ENCODE data around the gene TSPAN5. TPM values are rescaled to one million over a fixed set of nuclear protein-coding genes. Genes with fewer than 3 reads are reported as not detected.

The TSPAN5 gene
- total and polyA plus RNA-seq, 4 donors, result 60.7 to 93.9 (median 76.3) TPM

DNA sequence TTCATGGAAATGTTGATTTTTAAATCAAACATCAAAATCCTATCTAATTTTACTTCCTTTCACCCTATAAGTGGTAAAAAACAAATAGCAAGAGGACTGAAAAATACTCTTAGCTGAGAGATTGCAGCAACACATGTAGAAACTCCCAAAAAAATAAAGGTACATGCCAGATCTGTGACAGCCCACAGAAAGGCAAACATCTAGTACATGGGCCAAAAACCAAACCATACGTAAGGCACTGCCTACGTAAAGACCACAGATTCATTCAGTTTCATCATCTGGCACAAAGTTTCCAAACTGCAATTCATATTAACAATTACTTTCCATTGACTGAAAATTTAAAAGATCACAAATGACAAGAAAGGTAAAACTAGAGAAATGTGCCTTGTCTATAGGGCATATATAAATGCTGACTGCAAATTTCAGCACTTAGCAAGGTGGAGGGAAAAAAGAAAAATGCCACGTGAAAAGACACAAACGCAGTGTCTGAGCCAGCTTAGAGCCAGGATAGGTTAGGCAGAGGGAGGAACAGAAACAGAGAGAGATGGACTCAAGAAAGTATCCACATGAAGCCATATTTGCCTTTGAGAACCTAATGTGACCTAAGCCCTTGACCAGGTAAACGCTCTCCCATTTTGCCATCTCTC, 88.1 kb downstream of the TSPAN5 start:
- Histone ChIP-seq H3K9me3 (ENCODE audit: control insufficient read depth, insufficient read depth, low read length) (no peaks in the 10 kb centered on the region), H3K4me3 (ENCODE audit: low read depth, low read length) (no peak overlapping the region), H3K36me3 (ENCODE audit: control insufficient read depth, insufficient read depth, low read length) (no peaks in the 10 kb centered on the region), H3K4me1 (ENCODE audit: control insufficient read depth, insufficient read depth, low read length) (peaks cover 40% of the 10 kb centered on the region), H3K27ac (ENCODE audit: low read depth, low read length) (no peak overlapping the region), H3K27me3 (ENCODE audit: control insufficient read depth, insufficient read depth, low read length) (no peaks in the 10 kb centered on the region)
- no peak for DNase-seq (ENCODE audit: low read depth in 4 of 6, low spot score in 6 of 6)
- WGBS (ENCODE audit: insufficient coverage), result 84% methylated on average over 5 of the region's 5 CpGs

DNA sequence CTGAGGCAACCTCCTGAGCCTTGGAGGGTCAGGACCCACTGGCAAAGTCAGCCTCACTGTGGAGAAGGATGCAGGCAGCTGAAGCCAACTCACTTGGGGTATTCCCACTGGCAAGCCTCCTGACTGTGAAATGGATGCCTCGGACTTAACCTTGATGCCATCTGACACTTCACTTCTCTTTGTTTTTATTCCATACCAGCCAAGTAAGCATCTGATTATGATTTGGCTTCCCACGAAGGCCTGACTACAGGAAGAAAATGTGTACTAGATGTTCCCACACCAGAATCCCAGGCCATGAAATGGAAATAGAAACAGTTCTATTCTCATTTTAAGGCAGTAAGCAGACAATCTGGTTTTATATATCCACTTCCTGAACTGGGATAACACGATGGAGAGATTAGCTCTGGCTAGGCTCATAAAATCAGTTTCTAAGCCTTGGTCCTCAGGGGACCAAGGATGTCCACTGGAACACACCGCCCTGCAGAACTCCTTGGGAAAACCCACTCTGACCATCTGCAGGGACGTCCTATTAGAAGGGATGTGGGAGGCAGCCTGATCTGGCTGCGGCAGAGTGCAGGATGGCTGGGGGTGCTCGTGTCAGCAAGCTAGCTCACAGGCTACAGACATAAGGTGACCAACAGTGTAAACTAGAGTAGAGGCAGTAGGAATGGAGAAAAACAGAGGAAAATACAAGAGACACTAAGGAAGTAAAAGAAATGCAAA, 89.3 kb downstream of the TSPAN5 start:
- H3K27ac ChIP-seq (ENCODE audit: low read depth, low read length), result peak overlapping the region; percentile 6
- no peak for DNase-seq (ENCODE audit: low read depth in 4 of 6, low spot score in 6 of 6)

GRCh38 chr4:98567611-98568010, 90.8 kb downstream of the TSPAN5 start:
- no peak overlapping the region for H3K4me3 ChIP-seq (ENCODE audit: low read depth, low read length)
- no peaks in the 10 kb centered on the region for H3K27me3 ChIP-seq (ENCODE audit: control insufficient read depth, insufficient read depth, low read length)
- 97% methylated on average over 5 of the region's 7 CpGs for WGBS (ENCODE audit: insufficient coverage)
- no peaks in the 10 kb centered on the region for H3K36me3 ChIP-seq (ENCODE audit: control insufficient read depth, insufficient read depth, low read length)
- H3K27ac ChIP-seq (ENCODE audit: low read depth, low read length), result no peak overlapping the region
- no peak for DNase-seq (ENCODE audit: low read depth in 4 of 6, low spot score in 6 of 6)
- H3K9me3 ChIP-seq (ENCODE audit: control insufficient read depth, insufficient read depth, low read length), result no peaks in the 10 kb centered on the region
- H3K4me1 ChIP-seq (ENCODE audit: control insufficient read depth, insufficient read depth, low read length), result peaks cover 43% of the 10 kb centered on the region

More for the DNA sequence above, 89.3 kb downstream of the TSPAN5 start:
- no peaks in the 10 kb centered on the region for H3K9me3 ChIP-seq (ENCODE audit: control insufficient read depth, insufficient read depth, low read length)
- H3K4me1 ChIP-seq (ENCODE audit: control insufficient read depth, insufficient read depth, low read length), result peaks cover 43% of the 10 kb centered on the region
- no peaks in the 10 kb centered on the region for H3K36me3 ChIP-seq (ENCODE audit: control insufficient read depth, insufficient read depth, low read length)
- no peaks in the 10 kb centered on the region for H3K27me3 ChIP-seq (ENCODE audit: control insufficient read depth, insufficient read depth, low read length)
- WGBS (ENCODE audit: insufficient coverage), result 57% methylated on average over 4 of the region's 7 CpGs
- H3K4me3 ChIP-seq (ENCODE audit: low read depth, low read length), result no peak overlapping the region

GRCh38 chr4:98566361-98567008, 91.9 kb downstream of the TSPAN5 start:
- 19% methylated on average over 9 of the region's 11 CpGs for WGBS (ENCODE audit: insufficient coverage)
- H3K9me3 ChIP-seq (ENCODE audit: control insufficient read depth, insufficient read depth, low read length), result no peaks in the 10 kb centered on the region
- H3K4me3 ChIP-seq (ENCODE audit: low read depth, low read length), result no peak overlapping the region
- DNase-seq (ENCODE audit: low read depth in 4 of 6, low spot score in 6 of 6), result peak in 3 of 6 donors; percentile 75 to 90 (median 79)
- peak overlapping the region; percentile 90 for H3K27ac ChIP-seq (ENCODE audit: low read depth, low read length)
- H3K36me3 ChIP-seq (ENCODE audit: control insufficient read depth, insufficient read depth, low read length), result no peaks in the 10 kb centered on the region
- H3K27me3 ChIP-seq (ENCODE audit: control insufficient read depth, insufficient read depth, low read length), result no peaks in the 10 kb centered on the region
- peaks cover 43% of the 10 kb centered on the region for H3K4me1 ChIP-seq (ENCODE audit: control insufficient read depth, insufficient read depth, low read length)

DNA sequence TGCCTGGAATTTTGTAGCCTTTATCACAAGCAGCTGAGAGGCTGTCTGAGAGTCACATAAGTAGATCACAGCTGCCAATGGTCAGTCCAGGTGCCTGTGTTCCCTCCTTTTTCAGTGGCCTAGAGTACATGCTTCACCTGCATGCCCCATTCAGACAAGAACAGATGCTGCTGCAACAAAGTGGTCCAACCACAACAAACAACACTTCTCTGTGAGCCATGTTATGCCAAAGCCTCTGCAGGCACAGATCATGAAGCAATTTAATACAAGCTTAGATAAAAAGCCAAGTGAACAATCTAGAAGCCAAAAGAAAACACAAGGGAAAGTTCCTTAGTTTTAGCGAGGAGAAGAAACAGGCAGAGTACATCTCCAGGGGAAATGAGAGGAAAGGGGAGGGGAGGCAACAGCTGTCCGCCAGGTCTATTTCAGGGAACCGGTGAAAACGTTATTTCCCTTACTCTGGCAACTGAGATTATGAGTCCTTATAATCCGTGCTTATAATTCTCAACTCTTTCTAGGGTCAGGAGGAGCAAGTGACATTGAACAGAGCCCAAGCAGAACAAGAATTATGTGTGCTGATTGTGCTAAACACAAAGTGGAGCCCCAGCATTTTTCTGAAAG, 92.6 kb downstream of the TSPAN5 start:
- no peaks in the 10 kb centered on the region for H3K36me3 ChIP-seq (ENCODE audit: control insufficient read depth, insufficient read depth, low read length)
- peaks cover 38% of the 10 kb centered on the region for H3K4me1 ChIP-seq (ENCODE audit: control insufficient read depth, insufficient read depth, low read length)
- DNase-seq (ENCODE audit: low read depth in 4 of 6, low spot score in 6 of 6), result peak in 2 of 6 donors; percentile 41 to 66
- H3K9me3 ChIP-seq (ENCODE audit: control insufficient read depth, insufficient read depth, low read length), result no peaks in the 10 kb centered on the region
- H3K4me3 ChIP-seq (ENCODE audit: low read depth, low read length), result no peak overlapping the region
- H3K27me3 ChIP-seq (ENCODE audit: control insufficient read depth, insufficient read depth, low read length), result no peaks in the 10 kb centered on the region
- H3K27ac ChIP-seq (ENCODE audit: low read depth, low read length), result peak overlapping the region; percentile 90
- WGBS (ENCODE audit: insufficient coverage), result 20% methylated on average over 1 of the region's 5 CpGs

DNA sequence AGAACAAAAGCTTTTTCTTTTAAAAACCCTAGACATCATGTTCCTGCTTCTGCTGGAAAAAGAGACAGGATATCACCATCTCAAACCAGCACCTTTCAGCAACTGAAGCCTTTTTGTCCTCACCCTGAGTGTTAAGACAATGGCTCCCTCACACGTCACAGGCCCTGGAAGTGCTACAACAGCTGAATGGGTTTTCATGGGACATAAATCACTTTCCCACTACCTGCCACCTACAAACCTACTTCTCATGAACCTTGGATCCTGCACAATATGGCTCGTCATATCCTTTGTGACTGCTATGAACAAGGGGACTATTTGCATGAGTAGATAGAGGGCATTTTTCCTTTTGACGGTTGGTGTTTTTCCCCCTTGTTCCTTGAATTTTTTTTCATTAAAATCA, 93.6 kb downstream of the TSPAN5 start:
- WGBS (ENCODE audit: insufficient coverage), result 17% methylated on average over 1 of the region's 3 CpGs

DNA sequence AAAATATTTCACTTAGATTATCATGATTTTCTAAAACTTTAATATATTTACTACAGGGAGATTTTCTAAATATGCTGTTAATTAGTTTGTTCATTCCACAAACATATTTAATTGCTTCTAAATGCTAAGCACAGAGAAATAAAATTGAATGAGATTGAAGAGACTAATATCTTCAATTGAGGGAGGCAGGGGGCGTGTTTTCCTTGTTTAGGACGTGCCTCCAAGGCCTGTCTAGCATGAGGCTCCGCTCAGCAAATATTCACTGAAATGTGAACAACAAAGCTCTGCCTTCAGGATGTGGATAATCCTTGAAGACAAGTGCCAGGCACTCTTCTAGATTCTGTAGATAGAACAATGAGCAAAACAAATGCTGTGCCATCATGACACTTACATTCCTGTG, 98.1 kb downstream of the TSPAN5 start:
- Histone ChIP-seq H3K36me3 (ENCODE audit: control insufficient read depth, insufficient read depth, low read length) (no peaks in the 10 kb centered on the region), H3K27me3 (ENCODE audit: control insufficient read depth, insufficient read depth, low read length) (no peaks in the 10 kb centered on the region), H3K4me3 (ENCODE audit: low read depth, low read length) (no peak overlapping the region), H3K27ac (ENCODE audit: low read depth, low read length) (no peak overlapping the region), H3K4me1 (ENCODE audit: control insufficient read depth, insufficient read depth, low read length) (peaks cover 10% of the 10 kb centered on the region), H3K9me3 (ENCODE audit: control insufficient read depth, insufficient read depth, low read length) (no peaks in the 10 kb centered on the region)
- peak in 1 of 6 donors; percentile 79 for DNase-seq (ENCODE audit: low read depth in 4 of 6, low spot score in 6 of 6)
- WGBS (ENCODE audit: insufficient coverage), result 55% methylated on average over 3 of the region's 3 CpGs

More for the DNA sequence above, 93.6 kb downstream of the TSPAN5 start:
- Histone ChIP-seq H3K4me1 (ENCODE audit: control insufficient read depth, insufficient read depth, low read length) (peaks cover 38% of the 10 kb centered on the region), H3K27me3 (ENCODE audit: control insufficient read depth, insufficient read depth, low read length) (no peaks in the 10 kb centered on the region), H3K4me3 (ENCODE audit: low read depth, low read length) (no peak overlapping the region), H3K36me3 (ENCODE audit: control insufficient read depth, insufficient read depth, low read length) (no peaks in the 10 kb centered on the region), H3K9me3 (ENCODE audit: control insufficient read depth, insufficient read depth, low read length) (no peaks in the 10 kb centered on the region), H3K27ac (ENCODE audit: low read depth, low read length) (peak overlapping the region; percentile 90)
- peak in 1 of 6 donors; percentile 84 for DNase-seq (ENCODE audit: low read depth in 4 of 6, low spot score in 6 of 6)

DNA sequence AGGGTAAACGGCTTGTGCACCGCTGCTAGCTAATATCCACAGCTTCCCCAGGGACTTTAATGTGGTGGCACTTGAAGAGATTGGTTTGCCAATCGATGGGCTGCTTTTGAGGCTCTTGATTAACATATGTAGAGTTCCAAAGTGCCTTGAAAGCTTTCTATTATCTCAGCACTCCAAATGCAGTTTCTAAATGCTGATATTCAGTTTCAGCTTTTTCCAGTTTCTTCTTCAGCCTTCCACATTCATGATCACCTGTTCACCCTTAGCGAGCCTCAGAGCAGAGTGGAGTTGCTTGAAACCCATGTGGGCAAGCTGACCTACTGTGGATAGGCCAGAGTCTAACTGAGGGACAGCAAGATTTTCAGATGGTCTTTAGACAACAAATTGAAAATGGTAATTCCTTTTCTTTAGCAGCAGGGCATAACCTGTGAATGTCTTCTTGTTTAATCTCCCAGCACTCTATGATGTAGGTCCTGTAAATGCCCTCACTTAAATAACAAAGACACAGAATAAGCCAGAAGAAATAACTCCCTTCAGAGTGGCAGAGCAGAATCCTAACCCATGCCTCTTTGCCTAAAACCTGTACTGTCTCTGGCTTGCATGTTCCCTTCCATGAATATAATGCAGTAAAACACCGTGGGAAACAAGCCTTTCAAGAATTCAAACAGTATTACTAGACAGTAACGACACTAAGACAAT, 99.8 kb downstream of the TSPAN5 start:
- Histone ChIP-seq H3K36me3 (ENCODE audit: control insufficient read depth, insufficient read depth, low read length) (no peaks in the 10 kb centered on the region), H3K4me1 (ENCODE audit: control insufficient read depth, insufficient read depth, low read length) (peaks cover 4% of the 10 kb centered on the region), H3K27me3 (ENCODE audit: control insufficient read depth, insufficient read depth, low read length) (no peaks in the 10 kb centered on the region), H3K4me3 (ENCODE audit: low read depth, low read length) (no peak overlapping the region), H3K9me3 (ENCODE audit: control insufficient read depth, insufficient read depth, low read length) (no peaks in the 10 kb centered on the region), H3K27ac (ENCODE audit: low read depth, low read length) (peak overlapping the region; percentile 22)
- WGBS (ENCODE audit: insufficient coverage), result 44% methylated on average over 4 of the region's 6 CpGs
- peak in 1 of 6 donors; percentile 36 for DNase-seq (ENCODE audit: low read depth in 4 of 6, low spot score in 6 of 6)

All from spinal cord (tissue), 10 donors.